ENCODE data around the gene WASF3.
"Not testable (repeated sequence)": the region's sequence is repeated elsewhere in the genome, so short reads cannot be mapped to it uniquely, and the experiment has no call there.

Gene WASF3

DNA sequence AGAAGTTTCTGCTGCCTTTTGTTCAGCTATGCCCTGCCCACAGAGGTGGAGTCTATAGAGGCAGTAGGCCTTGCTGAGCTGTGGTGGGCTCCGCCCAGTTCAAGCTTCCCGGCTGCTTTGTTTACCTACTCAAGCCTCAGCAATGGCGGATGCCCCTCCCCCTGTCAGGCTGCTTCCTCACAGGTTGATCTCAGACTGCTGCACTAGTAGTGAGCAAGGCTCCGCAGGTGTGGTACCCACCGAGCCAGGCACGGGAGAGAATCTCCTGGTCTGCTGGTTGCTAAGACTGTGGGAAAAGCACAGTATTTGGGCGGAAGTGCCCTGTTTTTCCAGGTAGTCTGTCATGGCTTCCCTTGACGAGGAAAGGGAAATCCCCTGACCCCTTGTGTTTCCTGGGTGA lies 78.6 kb downstream of the WASF3 start:
- DNase-seq = not testable (repeated sequence)

DNA sequence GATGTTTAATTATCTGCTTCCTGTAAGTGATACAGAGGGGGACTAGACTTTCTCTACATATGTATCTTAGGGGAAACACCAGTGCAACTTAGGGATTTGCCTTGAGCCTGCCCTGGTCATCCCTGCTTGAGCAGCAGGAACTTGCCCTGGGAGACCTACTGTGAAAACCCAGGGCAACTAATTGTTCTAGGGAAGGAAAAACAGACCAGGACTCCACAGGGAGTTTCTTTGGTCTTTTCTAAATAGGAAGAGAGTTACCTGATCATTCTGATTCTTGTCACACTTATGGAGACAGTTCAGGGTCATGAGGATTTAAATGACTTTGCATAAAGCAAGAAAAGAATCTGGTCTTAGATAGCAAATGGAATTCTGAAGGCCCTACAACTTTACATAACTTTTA lies 89.1 kb downstream of the WASF3 start:
- no peak for DNase-seq

DNA sequence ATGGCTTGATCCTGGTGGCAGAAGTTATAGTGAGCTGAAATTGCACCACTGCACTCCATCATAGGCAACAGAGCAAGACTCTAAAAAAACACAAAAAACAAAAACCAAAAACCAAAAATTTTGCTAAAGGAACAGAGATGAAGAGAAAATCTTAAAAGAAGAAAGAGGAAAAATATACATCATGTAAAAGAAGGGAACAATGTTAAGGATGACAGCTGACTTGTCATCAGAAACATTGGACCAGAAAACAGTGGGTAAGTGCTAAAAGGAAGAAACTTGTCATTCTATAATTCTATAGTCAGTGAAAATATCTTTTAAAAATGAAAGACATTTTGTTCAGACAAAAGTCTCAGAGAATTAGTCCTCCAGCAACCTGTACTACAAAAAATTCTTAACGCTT lies 93.8 kb downstream of the WASF3 start:
- no peak for DNase-seq

DNA sequence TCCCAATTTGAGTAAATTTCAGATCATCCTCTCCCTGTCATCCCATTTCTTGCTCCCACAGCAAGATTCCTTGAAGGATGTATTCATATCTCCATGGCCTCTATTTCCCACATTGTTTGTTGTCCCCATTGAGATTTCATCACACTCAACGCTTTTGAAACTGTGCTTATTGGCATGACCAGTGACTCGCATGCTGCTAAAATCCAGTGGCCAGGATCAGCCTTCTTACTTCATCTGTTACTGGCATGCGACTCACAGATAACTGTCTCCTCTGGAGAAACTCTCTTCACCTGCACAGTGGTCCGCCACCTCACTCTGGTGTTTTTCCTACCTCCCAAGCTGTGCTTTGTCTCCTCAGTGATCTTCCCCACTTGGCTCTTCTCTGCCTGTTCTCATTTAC lies 95.8 kb downstream of the WASF3 start:
- DNase-seq = no peak

DNA sequence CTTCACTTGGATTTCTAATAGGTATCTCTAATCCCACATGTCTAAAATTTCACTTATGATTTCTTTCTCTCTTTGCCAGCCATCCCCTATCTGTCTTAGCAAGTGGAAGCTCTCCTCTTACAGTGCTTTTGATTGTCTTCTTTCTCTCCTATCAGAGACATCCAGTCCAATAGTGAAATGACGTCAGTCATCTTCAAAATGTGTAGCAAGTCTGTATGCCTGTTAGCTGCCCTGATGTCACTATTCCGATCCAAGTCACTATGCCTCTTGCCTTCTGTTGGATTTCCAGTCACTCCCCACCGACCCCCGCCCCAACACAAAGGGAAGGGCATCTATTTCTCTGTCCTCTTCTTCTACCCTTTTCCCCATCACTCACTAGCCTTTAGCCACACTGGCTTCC lies 96.4 kb downstream of the WASF3 start:
- no peak for DNase-seq

DNA sequence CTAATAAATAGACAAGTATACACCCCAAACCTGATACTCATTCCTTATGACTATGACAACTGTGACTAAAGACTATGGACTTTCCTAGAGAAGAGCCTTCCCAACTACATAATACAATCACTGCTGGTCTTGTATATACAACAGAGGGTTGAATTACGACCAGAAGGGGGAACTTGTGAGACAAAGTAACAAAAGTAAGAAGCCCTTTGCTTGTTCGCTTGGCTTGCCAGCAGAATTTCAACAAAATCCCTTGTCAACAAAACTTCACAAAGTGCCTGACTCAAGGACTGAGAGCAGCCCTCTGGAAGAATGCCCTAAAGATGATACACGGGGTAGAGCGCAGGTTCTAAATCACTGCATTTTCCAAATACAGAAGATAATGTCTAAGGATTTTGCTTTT lies 99.4 kb downstream of the WASF3 start:
- DNase-seq = no peak

DNA sequence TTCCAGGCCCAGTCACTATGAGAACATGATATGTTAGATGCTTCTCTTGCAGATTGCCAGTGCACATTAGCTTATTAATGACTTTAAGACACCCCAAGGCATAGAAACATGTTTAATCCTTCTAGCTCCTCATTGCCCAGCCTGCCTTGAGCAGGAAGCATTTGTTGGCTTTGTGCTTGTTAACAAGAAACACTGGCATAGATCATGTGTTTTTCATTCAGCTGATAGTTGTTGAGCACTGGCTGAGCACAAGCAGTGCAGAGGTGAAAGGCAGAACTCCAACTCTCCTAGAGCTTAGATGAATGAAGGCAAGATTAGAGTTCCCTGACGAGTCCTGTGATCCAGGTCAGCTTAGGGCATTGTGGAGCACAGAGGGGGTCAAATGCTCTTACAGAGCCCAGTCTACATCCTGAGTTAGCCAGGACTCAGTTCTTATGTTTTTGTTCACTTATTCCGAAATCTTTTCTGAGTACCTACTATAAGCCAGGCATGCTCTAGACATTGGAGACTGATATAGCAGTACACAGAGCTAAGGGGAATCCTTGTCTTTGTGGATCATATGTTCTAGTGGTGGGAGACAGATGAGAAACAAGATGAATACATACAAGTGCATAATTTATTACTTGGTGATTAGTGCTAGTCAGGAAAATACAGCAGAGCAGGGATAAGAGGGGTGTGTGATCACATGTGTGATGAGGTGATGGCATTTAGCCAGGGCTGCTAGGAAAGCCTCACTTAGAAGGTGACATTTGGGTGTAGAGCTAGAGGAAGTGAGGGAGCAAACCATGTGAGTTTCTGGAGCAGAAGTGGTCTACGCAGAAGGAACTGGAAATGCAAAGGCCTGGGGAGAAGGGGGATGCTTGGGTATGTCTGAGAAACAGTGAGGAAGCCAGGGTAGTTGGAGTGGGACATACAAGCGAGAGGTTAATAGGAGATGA lies 101.2 kb downstream of the WASF3 start:
- DNase-seq = no peak

DNA sequence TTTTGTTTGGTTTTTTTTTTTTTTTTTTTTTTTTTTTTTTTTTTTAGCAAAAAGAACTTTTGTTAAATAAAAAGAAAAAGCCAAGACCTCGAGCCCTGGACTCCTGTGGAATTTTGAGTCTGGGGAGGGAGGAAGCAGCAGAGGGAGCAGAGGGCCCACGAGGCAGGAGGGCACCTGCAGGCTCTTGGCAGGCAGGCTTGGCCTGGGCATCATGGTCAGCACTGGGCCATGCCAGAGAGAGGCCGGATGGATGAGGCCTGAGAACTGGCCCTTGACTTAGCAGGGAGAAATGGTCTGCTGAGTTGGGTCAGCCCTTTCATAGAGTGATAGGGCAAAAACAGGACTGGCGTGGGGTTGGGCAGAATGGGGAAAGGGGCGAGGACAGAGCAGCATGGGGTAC lies 102.7 kb downstream of the WASF3 start:
- no peak for DNase-seq

DNA sequence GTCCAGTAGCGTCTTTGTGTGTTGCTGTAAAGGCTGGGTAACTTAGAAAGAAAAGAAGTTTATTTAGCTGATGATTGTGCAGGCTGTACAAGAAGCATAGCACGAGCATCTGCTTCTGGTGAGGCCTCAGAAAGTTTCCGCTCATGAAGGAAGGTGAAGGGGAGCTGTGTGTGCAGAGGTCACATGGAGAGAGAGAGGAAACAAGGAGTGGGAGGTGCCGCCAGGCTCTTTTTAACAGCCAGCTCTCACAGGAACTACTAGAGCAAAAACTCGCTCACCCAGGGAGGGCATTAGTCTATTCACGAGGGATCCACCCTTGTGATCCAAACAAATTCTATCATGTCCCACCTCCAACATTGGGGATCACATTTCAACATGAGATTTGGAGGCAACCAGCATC lies 103.3 kb downstream of the WASF3 start:
- no peak for DNase-seq

DNA sequence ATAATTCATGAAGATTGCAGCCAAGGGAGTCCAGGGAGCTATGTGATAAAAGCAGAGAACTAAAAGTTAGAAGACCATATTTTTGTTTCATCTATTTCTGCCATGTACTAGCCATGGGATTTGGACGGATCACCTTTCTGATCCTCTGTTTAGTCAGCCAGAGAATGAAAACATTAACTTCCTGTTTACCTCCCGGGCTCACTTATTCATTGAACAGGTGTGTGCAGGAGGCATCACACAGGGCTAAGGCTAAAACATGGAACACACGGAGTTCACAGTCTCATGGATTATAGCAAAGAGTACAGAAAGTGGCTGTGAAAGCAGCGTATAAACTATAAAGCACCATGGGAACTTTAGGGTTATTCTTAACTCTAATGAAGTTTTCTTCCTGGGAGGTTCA lies 106.3 kb downstream of the WASF3 start:
- no peak for DNase-seq

DNA sequence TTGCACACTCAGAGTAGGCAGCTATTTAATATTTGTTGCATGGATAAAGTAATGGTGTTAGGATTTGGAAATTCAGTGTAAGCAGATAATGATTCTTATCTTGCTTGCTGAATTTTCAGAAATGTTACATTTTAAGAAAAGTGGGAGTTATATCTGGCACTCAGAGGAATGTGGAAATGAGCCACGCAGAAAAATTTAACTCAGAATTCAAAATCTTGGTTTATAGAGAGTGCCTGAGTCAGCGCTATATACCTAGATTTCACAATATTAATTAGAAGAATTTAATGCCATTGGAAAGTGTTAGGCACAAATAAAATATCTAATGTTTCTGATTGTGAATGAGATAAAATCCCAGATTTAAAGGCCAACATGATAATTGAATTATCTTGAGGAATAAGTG lies 106.8 kb downstream of the WASF3 start:
- DNase-seq = no peak

DNA sequence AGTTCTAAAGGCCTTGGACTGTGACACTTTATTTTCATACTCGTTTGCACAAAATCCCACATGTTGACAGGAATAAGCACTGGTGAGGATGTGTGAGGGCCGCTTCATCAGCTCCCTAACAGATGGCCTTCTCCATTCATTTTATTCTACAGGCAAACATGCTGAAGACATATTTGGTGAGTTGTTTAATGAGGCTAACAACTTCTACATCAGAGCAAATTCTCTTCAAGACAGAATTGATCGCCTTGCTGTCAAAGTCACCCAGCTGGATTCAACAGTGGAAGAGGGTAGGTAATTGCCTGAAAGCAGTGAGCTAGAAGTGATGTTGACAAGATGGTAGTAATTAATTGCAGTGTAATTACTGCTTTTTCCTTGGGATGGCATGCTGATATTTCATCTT lies 107.4 kb downstream of the WASF3 start:
- DNase-seq = no peak

DNA sequence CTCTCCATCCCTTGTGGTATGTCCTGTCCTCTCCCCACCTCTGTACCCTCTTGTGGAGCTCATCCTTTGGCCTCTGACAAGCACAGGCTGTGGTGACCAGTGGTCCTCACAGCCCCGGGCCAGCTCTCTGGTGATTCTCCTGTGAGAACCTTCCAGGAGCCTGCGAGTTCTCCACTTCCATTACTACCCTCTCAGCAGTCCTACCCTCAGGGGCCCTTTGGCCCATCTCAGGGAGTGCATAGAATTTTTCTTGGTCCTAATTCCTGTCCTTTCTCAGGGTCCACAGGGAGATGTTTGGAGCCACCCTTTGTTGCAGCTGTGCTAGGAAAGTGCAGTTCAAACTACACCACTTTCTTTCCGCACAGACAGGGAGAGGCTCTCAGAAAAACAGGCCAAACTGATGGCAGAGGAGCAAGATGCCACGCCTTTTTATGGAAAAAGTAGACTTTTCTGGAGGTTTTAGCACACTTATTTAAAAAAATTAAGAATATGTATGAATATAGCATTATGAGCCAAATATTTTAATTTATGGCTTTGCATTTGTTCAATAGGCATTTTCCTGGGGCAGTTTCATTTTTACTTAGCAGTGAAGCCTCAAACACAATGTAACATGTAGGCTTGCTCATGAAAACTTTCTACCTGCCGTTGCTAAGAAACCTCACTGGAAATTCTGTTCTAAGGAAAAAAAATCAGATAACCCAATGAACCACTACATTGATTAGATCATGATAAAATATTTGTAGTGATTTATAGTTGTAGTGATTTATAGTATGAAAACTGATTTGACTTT lies 111.1 kb downstream of the WASF3 start:
- DNase-seq = no peak

DNA sequence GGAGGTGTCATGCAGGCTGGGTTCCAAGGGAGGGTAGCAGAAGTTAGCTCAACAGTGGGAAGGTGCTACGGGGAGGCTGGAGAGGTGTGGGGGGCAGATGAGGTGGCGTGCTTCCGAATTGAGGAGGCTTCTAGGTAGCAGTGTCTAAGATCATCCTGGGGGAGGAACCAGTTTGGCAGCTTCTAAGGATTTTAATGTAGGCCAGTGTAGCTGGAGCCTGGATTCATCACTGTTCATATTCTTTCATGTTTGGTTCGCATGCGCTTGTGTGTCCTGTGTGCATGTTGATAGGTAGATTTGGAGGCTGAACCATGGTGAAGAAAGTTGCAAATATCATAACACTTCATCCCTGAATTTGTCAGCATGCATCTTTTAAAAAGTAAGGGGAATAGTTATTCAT lies 116.4 kb downstream of the WASF3 start:
- no peak for DNase-seq

DNA sequence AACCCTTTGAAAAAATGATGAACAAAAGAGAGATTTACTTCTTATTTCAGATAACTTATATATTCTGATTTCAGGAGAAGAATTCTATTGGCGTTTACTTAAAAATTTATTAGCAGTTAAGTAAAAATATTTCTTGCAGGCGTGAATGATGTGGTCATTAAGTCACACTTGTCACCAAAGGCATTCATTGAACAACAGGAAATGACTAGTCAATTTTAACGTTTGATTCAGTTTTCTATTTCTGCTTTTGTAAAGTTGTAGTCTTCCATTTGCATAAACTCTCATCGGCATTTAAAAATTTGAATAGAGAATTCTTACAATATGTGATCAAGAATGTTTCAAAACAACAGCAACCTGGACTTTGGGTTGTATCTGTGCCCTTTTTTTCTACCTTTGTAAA lies 119.7 kb downstream of the WASF3 start:
- DNase-seq = no peak

DNA sequence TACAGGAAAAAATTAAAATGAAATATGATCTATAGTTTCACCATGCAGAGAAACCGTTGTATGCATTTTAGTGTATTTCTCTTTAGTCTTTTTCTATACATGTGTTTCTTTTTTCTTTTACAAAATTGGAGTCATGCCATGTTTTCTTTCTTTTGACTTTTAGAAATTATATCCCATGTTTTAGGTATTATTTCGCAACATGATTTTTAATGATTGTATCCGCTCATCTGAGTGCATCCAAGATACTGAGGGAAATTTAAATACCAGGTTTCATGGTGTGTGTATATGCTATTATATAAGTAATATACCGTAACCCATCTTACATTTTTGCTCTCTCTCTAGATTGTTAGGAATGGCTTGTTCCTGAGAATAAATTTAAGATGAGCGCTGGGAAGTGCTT lies 120.8 kb downstream of the WASF3 start:
- no peak for DNase-seq

DNA sequence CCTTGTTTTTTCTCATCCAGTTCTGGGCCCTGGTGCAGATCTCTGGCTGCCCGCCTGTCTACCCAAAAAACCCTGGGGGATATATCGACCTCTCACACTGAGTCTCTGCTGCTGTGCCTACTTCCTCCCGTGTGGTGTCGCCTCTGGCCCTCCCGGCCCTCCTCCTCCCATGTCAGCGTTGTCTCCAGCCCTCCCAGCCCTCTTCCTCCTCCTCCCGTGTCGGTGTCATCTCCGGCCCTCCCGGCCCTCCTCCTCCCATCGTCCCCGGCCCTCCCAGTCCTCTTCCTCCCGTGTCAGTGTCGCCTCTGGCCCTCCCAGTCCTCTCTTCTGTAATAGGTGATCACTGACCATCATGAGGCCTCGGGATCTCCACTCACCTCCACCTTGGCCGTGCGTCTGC lies 121.3 kb downstream of the WASF3 start:
- DNase-seq = no peak

DNA sequence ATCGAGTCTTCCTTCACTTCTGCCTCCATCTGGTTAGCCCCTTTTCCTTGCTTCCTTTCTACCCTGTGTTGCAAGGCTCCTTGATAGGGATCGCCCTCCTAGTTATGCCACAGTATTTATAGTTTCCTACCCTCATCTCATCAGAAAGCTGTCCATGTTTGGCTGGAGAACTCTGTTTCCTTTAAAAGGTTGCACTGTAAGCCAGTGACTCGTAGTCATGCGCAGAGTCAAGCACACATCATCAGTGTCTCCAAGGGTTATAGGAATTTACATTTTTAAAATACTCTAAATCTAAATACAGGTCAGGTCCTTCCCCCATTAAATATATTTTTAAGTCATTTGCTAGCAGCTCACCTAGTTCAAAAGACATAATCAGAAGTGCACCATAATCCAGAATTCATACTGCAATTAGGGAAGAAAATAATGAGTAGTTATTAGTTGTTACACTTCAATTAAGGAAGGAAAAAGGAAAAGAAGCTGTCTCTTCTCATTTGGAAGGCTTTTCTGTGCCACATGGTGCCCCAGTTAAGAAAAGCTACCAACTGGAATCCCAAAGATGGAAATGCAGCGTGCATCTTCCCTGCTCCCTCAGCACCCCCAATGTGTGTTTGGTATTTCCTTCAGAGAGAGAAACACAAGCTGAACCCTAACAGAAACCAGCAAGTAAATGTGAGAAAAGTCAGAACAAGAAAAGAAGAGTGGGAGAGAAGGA lies 122.1 kb downstream of the WASF3 start:
- no peak for DNase-seq

DNA sequence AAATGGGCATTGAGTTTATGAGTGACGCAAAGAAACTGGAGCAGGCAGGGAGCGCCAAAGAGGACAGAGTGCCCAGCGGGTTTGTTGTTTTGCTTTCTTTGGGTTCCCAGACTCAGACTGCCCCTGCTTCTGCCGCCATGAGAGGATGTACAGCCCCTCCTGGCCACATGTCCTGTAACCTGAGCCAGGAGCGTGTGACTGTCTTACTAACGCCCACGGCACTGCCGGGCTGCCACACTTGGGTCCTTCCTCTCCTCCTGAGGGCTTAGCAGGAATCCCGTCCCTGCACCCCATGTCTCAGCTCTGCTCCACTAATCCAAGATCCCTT lies 122.6 kb downstream of the WASF3 start:
- DNase-seq = no peak

DNA sequence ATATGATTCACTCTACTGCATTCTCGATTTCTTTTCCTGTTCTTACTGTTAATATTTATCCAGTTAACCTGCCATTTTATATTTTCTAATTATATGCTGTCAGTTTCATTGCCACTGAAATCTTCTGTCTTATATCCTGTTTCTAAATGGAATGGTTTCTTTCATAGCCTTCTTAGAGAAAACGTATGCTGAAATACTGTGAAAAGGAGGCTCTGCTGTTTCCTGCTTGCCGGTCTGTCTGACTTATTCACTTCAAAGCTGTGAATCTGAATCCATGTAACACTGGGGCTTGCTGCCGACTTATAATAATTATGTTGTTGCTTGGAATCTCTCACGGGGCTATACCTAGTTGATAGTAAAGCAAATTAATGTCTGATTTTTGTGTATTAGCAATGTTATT lies 123.1 kb downstream of the WASF3 start:
- DNase-seq = no peak

DNA sequence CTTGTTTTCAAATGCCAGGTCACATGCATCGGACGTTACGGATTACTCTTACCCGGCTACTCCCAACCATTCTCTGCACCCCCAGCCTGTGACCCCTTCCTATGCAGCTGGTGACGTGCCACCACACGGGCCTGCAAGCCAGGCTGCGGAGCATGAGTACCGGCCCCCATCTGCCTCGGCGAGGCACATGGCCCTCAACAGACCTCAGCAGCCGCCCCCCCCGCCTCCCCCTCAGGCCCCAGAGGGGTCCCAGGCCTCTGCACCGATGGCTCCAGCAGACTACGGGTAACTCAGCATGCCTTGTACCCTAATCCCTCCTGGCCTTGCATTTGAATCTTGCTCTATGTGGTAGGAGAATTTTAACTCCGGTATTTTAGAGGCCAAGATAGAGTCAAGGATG lies 123.6 kb downstream of the WASF3 start:
- DNase-seq = no peak

DNA sequence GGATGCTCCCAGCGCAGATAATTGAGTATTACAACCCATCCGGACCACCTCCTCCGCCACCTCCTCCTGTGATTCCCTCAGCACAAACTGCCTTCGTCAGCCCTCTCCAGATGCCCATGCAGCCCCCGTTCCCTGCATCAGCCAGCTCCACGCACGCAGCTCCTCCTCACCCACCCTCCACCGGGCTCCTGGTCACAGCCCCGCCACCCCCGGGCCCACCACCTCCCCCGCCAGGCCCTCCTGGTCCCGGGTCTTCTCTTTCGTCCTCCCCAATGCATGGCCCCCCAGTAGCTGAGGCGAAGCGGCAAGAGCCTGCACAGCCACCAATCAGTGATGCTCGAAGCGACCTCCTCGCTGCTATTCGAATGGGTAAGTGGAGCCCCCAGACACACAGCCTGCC lies 125.1 kb downstream of the WASF3 start:
- no peak for DNase-seq

DNA sequence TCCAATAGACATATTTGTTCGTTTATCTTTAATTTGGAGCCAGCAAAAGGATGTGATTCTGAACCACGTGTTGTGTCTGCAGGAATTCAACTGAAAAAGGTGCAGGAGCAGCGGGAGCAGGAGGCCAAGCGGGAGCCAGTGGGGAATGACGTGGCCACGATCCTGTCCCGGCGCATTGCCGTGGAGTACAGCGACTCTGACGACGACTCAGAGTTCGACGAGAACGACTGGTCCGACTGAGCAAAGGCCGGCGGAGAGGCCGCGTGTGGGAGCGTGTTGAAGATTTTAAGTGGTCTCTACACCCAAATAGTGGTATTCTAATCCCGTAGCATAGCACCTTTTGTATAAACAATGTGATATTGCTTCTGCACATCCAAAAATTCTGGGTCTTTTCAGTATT lies 128.1 kb downstream of the WASF3 start:
- DNase-seq = no peak

DNA sequence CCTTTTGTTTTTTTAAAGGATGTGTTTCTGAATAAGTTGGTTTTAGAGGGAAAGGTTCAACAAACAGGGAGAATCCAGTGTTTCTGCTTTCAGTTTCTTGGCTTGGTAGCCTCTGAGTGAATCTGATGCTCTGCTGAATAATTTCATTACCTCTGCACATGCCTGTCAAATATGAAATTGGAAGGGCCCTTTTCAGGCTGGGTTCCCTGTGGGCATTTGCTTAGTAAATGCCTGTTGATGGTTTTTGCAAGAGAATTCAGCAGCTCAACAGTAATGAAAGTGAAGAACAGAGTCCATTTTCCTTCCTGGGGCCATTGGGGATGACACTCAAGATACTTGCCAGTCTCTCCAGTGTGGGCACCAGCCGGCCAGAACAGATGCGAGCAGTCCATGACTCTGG lies 128.8 kb downstream of the WASF3 start:
- DNase-seq = no peak
